Measurements from ENCODE around the gene FOSL2.

The FOSL2 gene

GRCh38 chr2:28347193-28347592 is 45.5 kb upstream of the FOSL2 start:
- no peak for DNase-seq (ENCODE audit: low read depth)
- TF ChIP-seq CTCF (IDR thresholded peaks at IDR 0.05; ENCODE audit: insufficient read depth, low read depth, low read length, missing control alignments): no peak
- no peak overlapping the region for H3K4me3 ChIP-seq (ENCODE audit: low read depth, low read length)

GRCh38 chr2:28347596-28347995 is 45.1 kb upstream of the FOSL2 start:
- no peak for TF ChIP-seq CTCF (IDR thresholded peaks at IDR 0.05; ENCODE audit: insufficient read depth, low read depth, low read length, missing control alignments)
- DNase-seq (ENCODE audit: low read depth): no peak

GRCh38 chr2:28348149-28348567 is 44.5 kb upstream of the FOSL2 start:
- no peak overlapping the region for H3K4me3 ChIP-seq (ENCODE audit: low read depth, low read length)
- DNase-seq (ENCODE audit: low read depth): no peak
- TF ChIP-seq CTCF (IDR thresholded peaks at IDR 0.05; ENCODE audit: insufficient read depth, low read depth, low read length, missing control alignments): no peak

More at GRCh38 chr2:28347596-28347995, 45.1 kb upstream of the FOSL2 start:
- H3K4me3 ChIP-seq (ENCODE audit: low read depth, low read length): no peak overlapping the region

- no peak for DNase-seq (ENCODE audit: low read depth)
- no peak for TF ChIP-seq CTCF (IDR thresholded peaks at IDR 0.05; ENCODE audit: insufficient read depth, low read depth, low read length, missing control alignments)
- H3K4me3 ChIP-seq (ENCODE audit: low read depth, low read length): no peak overlapping the region
Measured at GRCh38 chr2:28348921-28349320, 43.7 kb upstream of the FOSL2 start.

- no peak for TF ChIP-seq CTCF (IDR thresholded peaks at IDR 0.05; ENCODE audit: insufficient read depth, low read depth, low read length, missing control alignments)
- no peak for DNase-seq (ENCODE audit: low read depth)
- no peak overlapping the region for H3K4me3 ChIP-seq (ENCODE audit: low read depth, low read length)
Measured at GRCh38 chr2:28349546-28350165, 43.0 kb upstream of the FOSL2 start.

GRCh38 chr2:28350196-28350595 is 42.5 kb upstream of the FOSL2 start:
- no peak for DNase-seq (ENCODE audit: low read depth)
- H3K4me3 ChIP-seq (ENCODE audit: low read depth, low read length): no peak overlapping the region
- no peak for TF ChIP-seq CTCF (IDR thresholded peaks at IDR 0.05; ENCODE audit: insufficient read depth, low read depth, low read length, missing control alignments)

GRCh38 chr2:28350791-28351285 is 41.8 kb upstream of the FOSL2 start:
- no peak for DNase-seq (ENCODE audit: low read depth)
- TF ChIP-seq CTCF (IDR thresholded peaks at IDR 0.05; ENCODE audit: insufficient read depth, low read depth, low read length, missing control alignments): no peak
- no peak overlapping the region for H3K4me3 ChIP-seq (ENCODE audit: low read depth, low read length)
